ENCODE data around the gene CHIT1.

The CHIT1 gene

GRCh38 chr1:203175237-203175826 lies 54.1 kb downstream of the CHIT1 start, which contains the start of gene MYBPH:
Gene MYBPH (minus strand): TSS chr1:203175826. CDS start chr1:203175755, 71 bp downstream.
- no peak within 1 kb of the TSS for H2AFZ ChIP-seq (ENCODE audit: low read length, unreplicated experiment)
- H3K27ac ChIP-seq (ENCODE audit: low read depth, low read length) = 0 out of 2 replicates have a peak within 1 kb of the TSS, but pooled peaks have one; percentile 22

GRCh38 chr1:203174324-203174985 lies 55.0 kb downstream of the CHIT1 start:
- H3K79me2 ChIP-seq (ENCODE audit: control insufficient read depth, insufficient read depth, low read length, unreplicated experiment) = no peaks in the 10 kb centered on the region
- H3K27me3 ChIP-seq (ENCODE audit: insufficient read depth, low read length) = no peaks in the 10 kb centered on the region
- no peaks in the 10 kb centered on the region for H3K36me3 ChIP-seq (ENCODE audit: insufficient read depth, low read length)
- no peak overlapping the region for H3K27ac ChIP-seq (ENCODE audit: low read depth, low read length)
- no peak overlapping the region for H2AFZ ChIP-seq (ENCODE audit: low read length, unreplicated experiment)
- H3K4me1 ChIP-seq (ENCODE audit: control insufficient read depth, insufficient read depth, low read length, unreplicated experiment) = peaks cover 36% of the 10 kb centered on the region
- H3K4me3 ChIP-seq (ENCODE audit: low read depth, low read length) = no peak overlapping the region

More at GRCh38 chr1:203175237-203175826, 54.1 kb downstream of the CHIT1 start, which contains the start of gene MYBPH:
- Histone ChIP-seq H3K4me3 (ENCODE audit: low read depth, low read length) (no peak within 1 kb of the TSS), H3K4me1 (ENCODE audit: control insufficient read depth, insufficient read depth, low read length, unreplicated experiment) (peaks cover 36% of the 10 kb centered on the region), H3K27me3 (ENCODE audit: insufficient read depth, low read length) (no peaks in the 10 kb centered on the region), H3K79me2 (ENCODE audit: control insufficient read depth, insufficient read depth, low read length, unreplicated experiment) (no peaks in the 10 kb centered on the region), H3K36me3 (ENCODE audit: insufficient read depth, low read length) (no peaks in the 10 kb centered on the region)

- no peaks in the 10 kb centered on the region for H3K79me2 ChIP-seq (ENCODE audit: control insufficient read depth, insufficient read depth, low read length, unreplicated experiment)
- no peak overlapping the region for H3K27ac ChIP-seq (ENCODE audit: low read depth, low read length)
- no peaks in the 10 kb centered on the region for H3K36me3 ChIP-seq (ENCODE audit: insufficient read depth, low read length)
- H3K4me1 ChIP-seq (ENCODE audit: control insufficient read depth, insufficient read depth, low read length, unreplicated experiment) = peaks cover 32% of the 10 kb centered on the region
- no peak overlapping the region for H3K4me3 ChIP-seq (ENCODE audit: low read depth, low read length)
- no peak overlapping the region for H2AFZ ChIP-seq (ENCODE audit: low read length, unreplicated experiment)
- no peaks in the 10 kb centered on the region for H3K27me3 ChIP-seq (ENCODE audit: insufficient read depth, low read length)
Observed at GRCh38 chr1:203173566-203173965, 55.9 kb downstream of the CHIT1 start.

GRCh38 chr1:203173011-203173555 lies 56.4 kb downstream of the CHIT1 start:
- Histone ChIP-seq H3K79me2 (ENCODE audit: control insufficient read depth, insufficient read depth, low read length, unreplicated experiment) (no peaks in the 10 kb centered on the region), H3K36me3 (ENCODE audit: insufficient read depth, low read length) (no peaks in the 10 kb centered on the region), H3K4me3 (ENCODE audit: low read depth, low read length) (no peak overlapping the region), H3K4me1 (ENCODE audit: control insufficient read depth, insufficient read depth, low read length, unreplicated experiment) (peaks cover 28% of the 10 kb centered on the region), H3K27ac (ENCODE audit: low read depth, low read length) (no peak overlapping the region), H2AFZ (ENCODE audit: low read length, unreplicated experiment) (no peak overlapping the region), H3K27me3 (ENCODE audit: insufficient read depth, low read length) (no peaks in the 10 kb centered on the region)

- no peaks in the 10 kb centered on the region for H3K27me3 ChIP-seq (ENCODE audit: insufficient read depth, low read length)
- H3K4me3 ChIP-seq (ENCODE audit: low read depth, low read length) = no peak overlapping the region
- no peaks in the 10 kb centered on the region for H3K36me3 ChIP-seq (ENCODE audit: insufficient read depth, low read length)
- H3K27ac ChIP-seq (ENCODE audit: low read depth, low read length) = no peak overlapping the region
- peaks cover 21% of the 10 kb centered on the region for H3K4me1 ChIP-seq (ENCODE audit: control insufficient read depth, insufficient read depth, low read length, unreplicated experiment)
- H3K79me2 ChIP-seq (ENCODE audit: control insufficient read depth, insufficient read depth, low read length, unreplicated experiment) = no peaks in the 10 kb centered on the region
- H2AFZ ChIP-seq (ENCODE audit: low read length, unreplicated experiment) = no peak overlapping the region
Observed at GRCh38 chr1:203172184-203173010, 57.1 kb downstream of the CHIT1 start.

- no peaks in the 10 kb centered on the region for H3K36me3 ChIP-seq (ENCODE audit: insufficient read depth, low read length)
- no peaks in the 10 kb centered on the region for H3K79me2 ChIP-seq (ENCODE audit: control insufficient read depth, insufficient read depth, low read length, unreplicated experiment)
- H3K27me3 ChIP-seq (ENCODE audit: insufficient read depth, low read length) = no peaks in the 10 kb centered on the region
- no peak overlapping the region for H3K27ac ChIP-seq (ENCODE audit: low read depth, low read length)
- H3K4me1 ChIP-seq (ENCODE audit: control insufficient read depth, insufficient read depth, low read length, unreplicated experiment) = peaks cover 17% of the 10 kb centered on the region
- H2AFZ ChIP-seq (ENCODE audit: low read length, unreplicated experiment) = no peak overlapping the region
- H3K4me3 ChIP-seq (ENCODE audit: low read depth, low read length) = no peak overlapping the region
Observed at GRCh38 chr1:203171341-203172183, 57.9 kb downstream of the CHIT1 start.

GRCh38 chr1:203170625-203171330 lies 58.7 kb downstream of the CHIT1 start:
- Histone ChIP-seq H2AFZ (ENCODE audit: low read length, unreplicated experiment) (no peak overlapping the region), H3K4me1 (ENCODE audit: control insufficient read depth, insufficient read depth, low read length, unreplicated experiment) (peaks cover 9% of the 10 kb centered on the region), H3K36me3 (ENCODE audit: insufficient read depth, low read length) (no peaks in the 10 kb centered on the region), H3K79me2 (ENCODE audit: control insufficient read depth, insufficient read depth, low read length, unreplicated experiment) (no peaks in the 10 kb centered on the region), H3K27ac (ENCODE audit: low read depth, low read length) (no peak overlapping the region), H3K27me3 (ENCODE audit: insufficient read depth, low read length) (no peaks in the 10 kb centered on the region), H3K4me3 (ENCODE audit: low read depth, low read length) (no peak overlapping the region)

GRCh38 chr1:203169770-203170520 lies 59.5 kb downstream of the CHIT1 start:
- Histone ChIP-seq H2AFZ (ENCODE audit: low read length, unreplicated experiment) (no peak overlapping the region), H3K27ac (ENCODE audit: low read depth, low read length) (no peak overlapping the region), H3K4me1 (ENCODE audit: control insufficient read depth, insufficient read depth, low read length, unreplicated experiment) (peaks cover 5% of the 10 kb centered on the region), H3K4me3 (ENCODE audit: low read depth, low read length) (no peak overlapping the region), H3K27me3 (ENCODE audit: insufficient read depth, low read length) (no peaks in the 10 kb centered on the region), H3K36me3 (ENCODE audit: insufficient read depth, low read length) (no peaks in the 10 kb centered on the region), H3K79me2 (ENCODE audit: control insufficient read depth, insufficient read depth, low read length, unreplicated experiment) (no peaks in the 10 kb centered on the region)

GRCh38 chr1:203168991-203169390 lies 60.5 kb downstream of the CHIT1 start:
- no peak overlapping the region for H2AFZ ChIP-seq (ENCODE audit: low read length, unreplicated experiment)

More at GRCh38 chr1:203168991-203169390, 60.5 kb downstream of the CHIT1 start:
- Histone ChIP-seq H3K79me2 (ENCODE audit: control insufficient read depth, insufficient read depth, low read length, unreplicated experiment) (no peaks in the 10 kb centered on the region), H3K27ac (ENCODE audit: low read depth, low read length) (no peak overlapping the region), H3K27me3 (ENCODE audit: insufficient read depth, low read length) (no peaks in the 10 kb centered on the region), H3K4me3 (ENCODE audit: low read depth, low read length) (no peak overlapping the region), H3K4me1 (ENCODE audit: control insufficient read depth, insufficient read depth, low read length, unreplicated experiment) (peaks cover 5% of the 10 kb centered on the region), H3K36me3 (ENCODE audit: insufficient read depth, low read length) (no peaks in the 10 kb centered on the region)
